GM12878 (cell line): ENCODE data around the gene CELF2.

Experiments
- CBX3 ChIP-seq: fragments of 200-600 bp; sonication (generic); IDR thresholded peaks from 2 replicates; pipeline ENCODE4 v1.6.1; 2016; ENCODE audit warnings: low read depth, borderline replicate concordance
- CHD2 ChIP-seq: IDR thresholded peaks from 2 replicates; pipeline ENCODE4 v1.6.1; 2011; ENCODE audit warnings: low read depth, low read length, improper control_type of control experiment, borderline replicate concordance
- EP300 ChIP-seq, 2 experiments: fragments of 150-350 bp in 1 of 2; IDR thresholded peaks; 2 replicates each; pipeline ENCODE4 v1.6.1; 2011 to 2012; ENCODE audit warnings: low read depth in 2 of 2, low read length in 2 of 2, borderline replicate concordance in 1 of 2, improper control_type of control experiment in 1 of 2, inconsistent platforms in 1 of 2; ENCODE audit not compliant: control insufficient read depth in 1 of 2
- FOXM1 ChIP-seq: IDR thresholded peaks from 2 replicates; pipeline ENCODE4 v1.6.1; 2012; ENCODE audit warnings: low read depth, mild to moderate bottlenecking, inconsistent platforms, low read length, moderate library complexity
- GABPA ChIP-seq: IDR thresholded peaks from 2 replicates; pipeline ENCODE4 v1.6.1; 2014; ENCODE audit warnings: antibody characterized with exemption, low read depth, mild to moderate bottlenecking, inconsistent platforms
- POLR2A ChIP-seq: IDR thresholded peaks from 2 replicates; pipeline ENCODE4 v1.6.1; 2011; ENCODE audit warnings: low read depth, mild to moderate bottlenecking, low read length
- POLR2AphosphoS2 ChIP-seq: IDR thresholded peaks from 2 replicates; pipeline ENCODE4 v1.6.1; 2011; ENCODE audit warnings: low read depth, mild to moderate bottlenecking, low read length, improper control_type of control experiment, moderate library complexity
- POLR2AphosphoS5 ChIP-seq: IDR thresholded peaks from 2 replicates; pipeline ENCODE4 v1.6.1; 2011; ENCODE audit warnings: mild to moderate bottlenecking, low read length, inconsistent platforms
- SMAD1 ChIP-seq: fragments of 450-650 bp; IDR thresholded peaks from 2 replicates; pipeline ENCODE4 v1.6.1; 2018; ENCODE audit warnings: mild to moderate bottlenecking, low read depth; ENCODE audit not compliant: partially characterized antibody
- SREBF1 ChIP-seq: IDR thresholded peaks from 2 replicates; pipeline ENCODE4 v1.6.1; 2012; ENCODE audit warnings: mild to moderate bottlenecking, low read length
- ZNF384 ChIP-seq: IDR thresholded peaks from 2 replicates; pipeline ENCODE4 v1.6.1; 2012; ENCODE audit warnings: low read depth, mild to moderate bottlenecking, low read length, improper control_type of control experiment, borderline replicate concordance
- TF ChIP-seq, protein P1 (sequence below), 3 experiments: IDR thresholded peaks in 2 of 3; conservative IDR thresholded peaks in 1 of 3; 2 replicates each; pipeline ENCODE4 v1.5.1; 2011; ENCODE audit warnings: low read depth in 3 of 3, low read length in 3 of 3, mild to moderate bottlenecking in 3 of 3, control low read depth in 2 of 3, moderate library complexity in 2 of 3, inconsistent platforms in 1 of 3, mixed read lengths in 1 of 3; ENCODE audit not compliant: control insufficient read depth in 2 of 3, insufficient read depth in 1 of 3; ENCODE audit errors: extremely low read depth in 1 of 3
- TF ChIP-seq, protein P2 (sequence below): IDR thresholded peaks from 2 replicates; pipeline ENCODE4 v1.6.1; 2011; ENCODE audit warnings: borderline replicate concordance, low read depth, mild to moderate bottlenecking, moderate library complexity, mixed read lengths, low read length; ENCODE audit not compliant: insufficient read depth; ENCODE audit errors: extremely low read length

DNA sequence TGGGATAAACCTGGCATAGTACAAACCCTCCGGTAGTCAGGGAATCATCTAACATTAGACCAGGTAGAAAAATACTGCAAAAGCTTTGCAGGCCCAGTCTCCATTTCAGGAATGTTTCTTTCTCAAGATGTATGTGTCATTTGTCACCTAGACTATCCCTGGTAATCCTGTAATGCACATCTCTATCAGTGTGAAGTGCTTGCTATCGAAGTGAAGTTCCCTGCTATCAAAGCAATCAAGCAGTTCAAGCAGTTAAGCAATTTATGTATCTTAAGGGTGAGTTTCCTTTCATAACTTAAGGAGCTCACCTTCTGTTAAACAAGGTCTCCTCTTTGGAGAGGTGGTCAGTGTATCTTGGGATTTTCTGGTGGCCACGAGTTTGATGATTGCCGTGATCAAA lies 47.2 kb downstream of the CELF2 start:
- TF ChIP-seq, protein P1, sequence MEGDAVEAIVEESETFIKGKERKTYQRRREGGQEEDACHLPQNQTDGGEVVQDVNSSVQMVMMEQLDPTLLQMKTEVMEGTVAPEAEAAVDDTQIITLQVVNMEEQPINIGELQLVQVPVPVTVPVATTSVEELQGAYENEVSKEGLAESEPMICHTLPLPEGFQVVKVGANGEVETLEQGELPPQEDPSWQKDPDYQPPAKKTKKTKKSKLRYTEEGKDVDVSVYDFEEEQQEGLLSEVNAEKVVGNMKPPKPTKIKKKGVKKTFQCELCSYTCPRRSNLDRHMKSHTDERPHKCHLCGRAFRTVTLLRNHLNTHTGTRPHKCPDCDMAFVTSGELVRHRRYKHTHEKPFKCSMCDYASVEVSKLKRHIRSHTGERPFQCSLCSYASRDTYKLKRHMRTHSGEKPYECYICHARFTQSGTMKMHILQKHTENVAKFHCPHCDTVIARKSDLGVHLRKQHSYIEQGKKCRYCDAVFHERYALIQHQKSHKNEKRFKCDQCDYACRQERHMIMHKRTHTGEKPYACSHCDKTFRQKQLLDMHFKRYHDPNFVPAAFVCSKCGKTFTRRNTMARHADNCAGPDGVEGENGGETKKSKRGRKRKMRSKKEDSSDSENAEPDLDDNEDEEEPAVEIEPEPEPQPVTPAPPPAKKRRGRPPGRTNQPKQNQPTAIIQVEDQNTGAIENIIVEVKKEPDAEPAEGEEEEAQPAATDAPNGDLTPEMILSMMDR (IDR thresholded peaks at IDR 0.05 in 2 of 3, conservative IDR thresholded peaks at IDR 0.05 in 1 of 3; ENCODE audit: control insufficient read depth in 2 of 3, extremely low read depth in 1 of 3, insufficient read depth in 1 of 3, low read depth in 3 of 3, low read length in 3 of 3), result no peak
- TF ChIP-seq, protein P2, sequence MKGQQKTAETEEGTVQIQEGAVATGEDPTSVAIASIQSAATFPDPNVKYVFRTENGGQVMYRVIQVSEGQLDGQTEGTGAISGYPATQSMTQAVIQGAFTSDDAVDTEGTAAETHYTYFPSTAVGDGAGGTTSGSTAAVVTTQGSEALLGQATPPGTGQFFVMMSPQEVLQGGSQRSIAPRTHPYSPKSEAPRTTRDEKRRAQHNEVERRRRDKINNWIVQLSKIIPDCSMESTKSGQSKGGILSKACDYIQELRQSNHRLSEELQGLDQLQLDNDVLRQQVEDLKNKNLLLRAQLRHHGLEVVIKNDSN, result no peak
- TF ChIP-seq CBX3, result no peak
- no peak for TF ChIP-seq FOXM1
- TF ChIP-seq ZNF384, result no peak
- no peak for TF ChIP-seq SMAD1
- no peak for TF ChIP-seq CHD2
- TF ChIP-seq GABPA, result no peak
- no peak for TF ChIP-seq POLR2A
- no peak for TF ChIP-seq SREBF1
- TF ChIP-seq EP300 (IDR thresholded peaks at IDR 0.05; ENCODE audit: borderline replicate concordance in 1 of 2, control insufficient read depth in 1 of 2, low read depth in 2 of 2, low read length in 2 of 2), result no peak
- no peak for TF ChIP-seq POLR2AphosphoS2
- TF ChIP-seq POLR2AphosphoS5, result no peak
